Brain microvascular endothelial cell (primary cell): ENCODE measurements around the gene BRPF1.
A peak's percentile ranks its signal among the peaks of the same experiment; 100 is the strongest.

Experiments used
- DNase-seq: peaks from one replicate; pipeline ENCODE4 v3.0.0-alpha.2; 2020
- H3K27ac ChIP-seq: fragments of 250-450 bp; sonication (Bioruptor Pico); 2 replicates; pipeline ENCODE4 v1.5.1; 2020; ENCODE audit warnings: mild to moderate bottlenecking, moderate library complexity
- H3K27me3 ChIP-seq: fragments of 250-450 bp; sonication (Bioruptor Pico); replicated peaks from 2 replicates; pipeline ENCODE4 v1.5.1; 2020; ENCODE audit warnings: mild to moderate bottlenecking
- H3K36me3 ChIP-seq: fragments of 250-450 bp; sonication (Bioruptor Pico); replicated peaks from 2 replicates; pipeline ENCODE4 v1.5.1; 2020; ENCODE audit warnings: mild to moderate bottlenecking
- H3K4me3 ChIP-seq: 2 replicates; pipeline ENCODE4 v1.5.1; 2011; ENCODE audit warnings: low read depth, mild to moderate bottlenecking, control low read depth, low read length, moderate library complexity
- in situ Hi-C: cut with HindIII; loops from 2 replicates; pipeline ENCODE4 v1.10.0; 2017; ENCODE audit warnings: low sequenced_read_pairs, low pct_ligation_motif_present
- TF ChIP-seq, protein P1 (sequence below): IDR thresholded peaks from 2 replicates; pipeline ENCODE4 v1.5.1; 2011; ENCODE audit warnings: low read depth, mild to moderate bottlenecking, moderate library complexity, low read length, control low read depth, inconsistent platforms; ENCODE audit errors: missing control alignments

The BRPF1 gene, protein sequence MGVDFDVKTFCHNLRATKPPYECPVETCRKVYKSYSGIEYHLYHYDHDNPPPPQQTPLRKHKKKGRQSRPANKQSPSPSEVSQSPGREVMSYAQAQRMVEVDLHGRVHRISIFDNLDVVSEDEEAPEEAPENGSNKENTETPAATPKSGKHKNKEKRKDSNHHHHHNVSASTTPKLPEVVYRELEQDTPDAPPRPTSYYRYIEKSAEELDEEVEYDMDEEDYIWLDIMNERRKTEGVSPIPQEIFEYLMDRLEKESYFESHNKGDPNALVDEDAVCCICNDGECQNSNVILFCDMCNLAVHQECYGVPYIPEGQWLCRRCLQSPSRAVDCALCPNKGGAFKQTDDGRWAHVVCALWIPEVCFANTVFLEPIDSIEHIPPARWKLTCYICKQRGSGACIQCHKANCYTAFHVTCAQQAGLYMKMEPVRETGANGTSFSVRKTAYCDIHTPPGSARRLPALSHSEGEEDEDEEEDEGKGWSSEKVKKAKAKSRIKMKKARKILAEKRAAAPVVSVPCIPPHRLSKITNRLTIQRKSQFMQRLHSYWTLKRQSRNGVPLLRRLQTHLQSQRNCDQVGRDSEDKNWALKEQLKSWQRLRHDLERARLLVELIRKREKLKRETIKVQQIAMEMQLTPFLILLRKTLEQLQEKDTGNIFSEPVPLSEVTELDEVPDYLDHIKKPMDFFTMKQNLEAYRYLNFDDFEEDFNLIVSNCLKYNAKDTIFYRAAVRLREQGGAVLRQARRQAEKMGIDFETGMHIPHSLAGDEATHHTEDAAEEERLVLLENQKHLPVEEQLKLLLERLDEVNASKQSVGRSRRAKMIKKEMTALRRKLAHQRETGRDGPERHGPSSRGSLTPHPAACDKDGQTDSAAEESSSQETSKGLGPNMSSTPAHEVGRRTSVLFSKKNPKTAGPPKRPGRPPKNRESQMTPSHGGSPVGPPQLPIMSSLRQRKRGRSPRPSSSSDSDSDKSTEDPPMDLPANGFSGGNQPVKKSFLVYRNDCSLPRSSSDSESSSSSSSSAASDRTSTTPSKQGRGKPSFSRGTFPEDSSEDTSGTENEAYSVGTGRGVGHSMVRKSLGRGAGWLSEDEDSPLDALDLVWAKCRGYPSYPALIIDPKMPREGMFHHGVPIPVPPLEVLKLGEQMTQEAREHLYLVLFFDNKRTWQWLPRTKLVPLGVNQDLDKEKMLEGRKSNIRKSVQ (N-terminal part only)

DNA sequence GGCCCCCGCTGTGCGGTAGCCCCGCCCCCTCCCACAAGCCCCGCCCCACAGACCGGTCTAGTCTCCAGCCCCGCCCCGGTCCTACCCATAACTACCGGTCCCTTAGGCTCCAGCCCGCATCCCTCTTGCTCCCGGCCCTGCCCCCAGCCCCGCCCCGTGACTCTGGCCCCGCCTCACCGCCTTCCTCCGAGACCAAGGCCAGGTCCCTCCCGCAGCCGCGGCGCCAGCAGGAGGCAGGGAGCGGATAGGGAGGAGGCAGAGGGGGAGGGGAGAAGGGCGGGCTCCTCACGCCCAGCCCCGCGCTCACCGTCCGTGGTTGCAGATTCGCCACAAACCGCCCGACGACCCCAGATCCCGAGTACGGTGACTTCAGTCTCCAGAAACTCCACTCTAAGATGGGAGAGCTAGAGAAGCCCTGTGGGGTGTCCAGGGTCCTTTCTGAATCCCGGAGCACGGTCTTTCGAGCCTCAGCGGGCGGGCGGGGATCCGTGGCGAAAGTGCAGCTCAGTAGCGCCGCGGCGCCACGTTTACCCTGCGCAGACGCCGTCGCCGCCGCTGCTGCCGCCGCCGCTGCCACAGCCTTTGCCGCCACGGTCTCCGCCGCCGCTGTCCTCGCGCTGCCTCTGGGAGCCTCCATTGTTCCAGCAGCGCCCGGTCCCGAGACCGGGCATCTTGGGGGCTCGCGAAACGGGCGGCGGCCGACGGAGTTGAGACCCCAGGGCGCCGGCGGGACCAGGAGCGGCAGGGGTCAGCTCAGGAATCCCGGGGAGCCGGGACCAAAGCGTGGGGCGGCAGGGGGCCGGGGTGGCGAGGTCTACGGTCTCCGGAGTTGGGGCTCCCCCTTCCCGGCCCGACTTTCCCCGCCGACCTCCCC lies at the start of gene BRPF1:
Gene BRPF1 (plus strand): TSS at position 530 of the 874 bp plus-strand sequence. CDS start 2,406 bp downstream, outside the sequence.
- H3K4me3 ChIP-seq, result peak within 1 kb of the TSS; percentile 91
- H3K27ac ChIP-seq, result peak within 1 kb of the TSS; percentile 100
- in situ Hi-C loops, result no loop called here
- TF ChIP-seq, protein P1, sequence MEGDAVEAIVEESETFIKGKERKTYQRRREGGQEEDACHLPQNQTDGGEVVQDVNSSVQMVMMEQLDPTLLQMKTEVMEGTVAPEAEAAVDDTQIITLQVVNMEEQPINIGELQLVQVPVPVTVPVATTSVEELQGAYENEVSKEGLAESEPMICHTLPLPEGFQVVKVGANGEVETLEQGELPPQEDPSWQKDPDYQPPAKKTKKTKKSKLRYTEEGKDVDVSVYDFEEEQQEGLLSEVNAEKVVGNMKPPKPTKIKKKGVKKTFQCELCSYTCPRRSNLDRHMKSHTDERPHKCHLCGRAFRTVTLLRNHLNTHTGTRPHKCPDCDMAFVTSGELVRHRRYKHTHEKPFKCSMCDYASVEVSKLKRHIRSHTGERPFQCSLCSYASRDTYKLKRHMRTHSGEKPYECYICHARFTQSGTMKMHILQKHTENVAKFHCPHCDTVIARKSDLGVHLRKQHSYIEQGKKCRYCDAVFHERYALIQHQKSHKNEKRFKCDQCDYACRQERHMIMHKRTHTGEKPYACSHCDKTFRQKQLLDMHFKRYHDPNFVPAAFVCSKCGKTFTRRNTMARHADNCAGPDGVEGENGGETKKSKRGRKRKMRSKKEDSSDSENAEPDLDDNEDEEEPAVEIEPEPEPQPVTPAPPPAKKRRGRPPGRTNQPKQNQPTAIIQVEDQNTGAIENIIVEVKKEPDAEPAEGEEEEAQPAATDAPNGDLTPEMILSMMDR, result peak; percentile 22
- H3K27me3 ChIP-seq, result no peaks in the 10 kb centered on the region
- DNase-seq, result peak; percentile 99
- H3K36me3 ChIP-seq, result peaks cover 13% of the 10 kb centered on the region

DNA sequence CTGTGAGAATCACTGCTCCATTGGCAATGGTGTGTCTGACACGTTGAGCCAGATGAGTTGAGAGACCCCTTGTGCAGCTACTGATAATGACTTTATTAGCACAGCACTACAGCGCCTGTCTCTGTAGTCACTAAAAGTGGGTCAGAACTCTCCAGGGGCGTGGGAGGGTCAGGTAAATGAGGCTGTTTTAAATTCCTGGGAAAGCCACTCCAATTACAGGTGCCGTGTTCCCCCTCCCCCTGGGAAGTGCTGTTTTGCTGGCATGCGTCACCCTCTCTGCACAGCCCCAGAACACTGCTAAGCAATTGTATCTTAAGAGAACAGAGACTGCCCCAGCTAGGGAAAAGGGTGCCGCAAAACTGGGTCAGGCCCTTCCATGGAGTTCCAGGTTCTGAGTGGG lies 49.4 kb upstream of the BRPF1 start:
- DNase-seq, result no peak
- Histone ChIP-seq H3K4me3 (no peak overlapping the region), H3K27ac (no peak overlapping the region), H3K36me3 (peaks cover 72% of the 10 kb centered on the region), H3K27me3 (no peaks in the 10 kb centered on the region)
- TF ChIP-seq, protein P1, result no peak
- in situ Hi-C loops, result no loop called here

DNA sequence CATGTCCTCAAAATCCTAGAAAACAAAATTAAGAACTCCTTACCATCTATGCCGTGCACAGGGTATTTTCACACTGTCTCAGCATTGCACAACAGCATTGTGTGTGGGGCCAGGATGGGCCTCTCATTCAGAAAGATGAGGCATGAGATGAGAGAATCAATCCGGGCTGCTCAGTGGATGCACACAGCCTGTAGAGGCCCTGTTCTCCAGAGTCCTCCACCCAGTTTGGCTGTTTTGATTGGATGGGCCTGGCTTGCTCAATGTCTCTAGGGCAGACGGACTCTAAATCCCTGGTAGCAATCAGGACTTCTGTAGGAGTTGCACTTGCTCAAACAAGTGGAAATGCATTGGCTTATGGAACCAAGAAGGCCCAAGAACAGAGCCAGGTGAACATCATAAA lies 48.1 kb upstream of the BRPF1 start:
- Histone ChIP-seq H3K36me3 (peaks cover 69% of the 10 kb centered on the region), H3K27ac (no peak overlapping the region), H3K27me3 (no peaks in the 10 kb centered on the region), H3K4me3 (no peak overlapping the region)
- in situ Hi-C loops, result no loop called here
- DNase-seq, result no peak
- TF ChIP-seq, protein P1, result no peak

DNA sequence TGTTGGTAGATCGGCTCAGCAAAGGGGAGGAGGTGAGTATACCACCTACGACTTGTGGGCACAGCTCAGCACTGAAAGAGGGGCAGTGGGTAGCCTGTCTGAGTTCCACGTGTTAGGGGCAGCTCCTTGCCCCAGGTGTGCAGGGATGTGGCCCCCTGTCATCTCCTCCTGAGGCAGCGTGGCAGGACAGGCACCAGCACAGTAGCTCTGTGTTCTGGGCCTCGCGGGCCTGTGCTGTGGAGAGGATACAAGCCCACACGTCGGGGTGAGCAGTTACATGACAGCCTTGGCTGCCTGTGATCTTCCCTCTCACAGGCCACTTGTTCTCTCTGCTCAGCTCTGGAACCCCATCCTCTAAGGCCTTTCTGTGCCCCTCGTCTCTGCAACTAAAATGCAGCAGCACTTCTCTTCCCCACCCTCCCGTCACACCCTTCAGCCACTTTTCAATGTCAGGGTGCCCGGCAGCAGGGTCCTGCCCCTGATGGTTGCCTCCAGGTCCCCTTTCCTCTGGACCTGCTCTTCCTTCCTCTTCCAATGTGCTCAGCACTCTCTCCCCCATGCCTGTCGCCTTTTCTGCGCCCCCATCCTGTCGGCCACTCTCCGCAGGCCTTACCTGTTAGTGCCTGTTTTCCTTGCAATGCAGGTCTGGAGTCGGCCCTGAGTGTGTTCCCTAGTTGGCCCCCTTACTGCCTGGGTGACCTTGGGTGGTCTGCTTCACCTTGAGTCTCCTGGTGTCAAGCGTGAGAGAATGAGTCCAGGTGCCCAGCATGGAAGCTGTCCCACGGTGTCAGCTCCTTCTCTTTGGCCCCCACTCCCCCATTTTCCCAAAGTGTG lies 46.1 kb upstream of the BRPF1 start:
- H3K27ac ChIP-seq, result no peak overlapping the region
- H3K36me3 ChIP-seq, result peaks cover 70% of the 10 kb centered on the region
- no peak for DNase-seq

More for the DNA sequence above, 46.1 kb upstream of the BRPF1 start:
- Histone ChIP-seq H3K4me3 (no peak overlapping the region), H3K27me3 (no peaks in the 10 kb centered on the region)
- in situ Hi-C loops, result no loop called here
- TF ChIP-seq, protein P1, result no peak
